Measurements from ENCODE around the gene RGS9BP. TPM values are rescaled to one million over a fixed set of nuclear protein-coding genes. Genes with fewer than 3 reads are reported as not detected.
"Not testable (repeated sequence)": the region's sequence is repeated elsewhere in the genome, so short reads cannot be mapped to it uniquely, and the experiment has no call there.

Gene RGS9BP
- total RNA-seq, 1 donor from 2014 or later: 0.18 TPM

DNA sequence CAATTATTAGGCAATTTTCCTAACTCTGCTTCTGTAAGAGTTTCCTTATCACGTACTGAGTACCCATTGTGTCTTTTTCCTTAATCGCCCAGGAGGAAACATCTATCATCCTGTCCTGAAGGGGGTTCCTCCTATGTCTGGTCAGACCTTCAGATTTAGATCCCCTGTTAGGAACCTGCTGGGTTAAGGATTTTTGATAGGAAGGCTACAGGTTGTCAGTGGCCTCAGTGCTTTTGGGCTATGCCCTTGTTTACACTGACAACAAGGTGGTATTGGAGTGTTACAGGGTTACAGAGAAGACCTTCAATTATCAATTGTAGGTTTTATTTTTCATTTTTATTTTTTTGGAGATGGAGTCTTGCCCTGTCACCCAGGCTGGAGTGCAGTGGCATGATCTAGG is 19.2 kb downstream of the RGS9BP start:
- H3K4me3 ChIP-seq (ENCODE audit: insufficient read depth, low read depth, low read length); H3K27ac Mint-ChIP-seq (ENCODE audit: unreplicated experiment); H3K9me3 Mint-ChIP-seq (ENCODE audit: unreplicated experiment); H3K4me1 Mint-ChIP-seq (ENCODE audit: low read depth, unreplicated experiment); H3K4me2 ChIP-seq (ENCODE audit: low read length); H3K27me3 Mint-ChIP-seq (ENCODE audit: low read depth, unreplicated experiment); H2AFZ ChIP-seq (ENCODE audit: low read depth, low read length); H3K9ac ChIP-seq (ENCODE audit: low read length); H3K27ac ChIP-seq (ENCODE audit: low read depth, low read length); H3K36me3 ChIP-seq (ENCODE audit: insufficient read depth, low read length); H3K9me3 ChIP-seq (ENCODE audit: insufficient read depth, low read depth, low read length); H3K4me3 Mint-ChIP-seq (ENCODE audit: unreplicated experiment); FAIRE-seq; H3K27me3 ChIP-seq (ENCODE audit: insufficient read depth, low read length); H3K36me3 Mint-ChIP-seq (ENCODE audit: low read depth, unreplicated experiment); DNase-seq (ENCODE audit: low read depth): not testable (repeated sequence)
- Histone ChIP-seq H3K79me2 (ENCODE audit: insufficient read depth, low read length) (peaks cover 60% of the 10 kb centered on the region), H3K4me1 (ENCODE audit: insufficient read depth, low read length) (peaks cover 14% of the 10 kb centered on the region), H4K20me1 (ENCODE audit: insufficient read depth, low read length) (peaks cover 20% of the 10 kb centered on the region)

DNA sequence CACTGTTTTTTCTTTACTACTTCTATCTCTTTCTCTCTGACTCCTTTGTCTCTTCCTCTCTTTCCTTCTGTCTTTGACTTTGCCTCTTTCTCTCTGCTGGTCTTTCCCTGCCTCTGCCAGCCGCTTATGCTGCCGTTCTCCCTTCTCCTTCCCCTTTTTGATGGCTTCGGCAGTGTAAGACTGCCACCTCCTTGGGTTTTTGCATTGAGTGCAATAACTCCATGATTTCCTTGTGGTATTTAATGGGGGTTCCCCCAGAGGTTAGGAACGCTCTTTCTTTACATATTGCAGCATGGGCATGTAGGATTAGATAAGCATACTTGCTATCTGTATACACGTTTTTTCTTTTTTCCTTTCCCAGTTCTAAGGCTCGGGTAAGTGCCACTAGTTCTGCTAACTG is 19.9 kb downstream of the RGS9BP start:
- not testable (repeated sequence) for DNase-seq (ENCODE audit: low read depth); H3K27ac Mint-ChIP-seq (ENCODE audit: unreplicated experiment); FAIRE-seq; H3K36me3 ChIP-seq (ENCODE audit: insufficient read depth, low read length); H3K27ac ChIP-seq (ENCODE audit: low read depth, low read length); H3K9me3 Mint-ChIP-seq (ENCODE audit: unreplicated experiment); H3K4me1 Mint-ChIP-seq (ENCODE audit: low read depth, unreplicated experiment); H3K9me3 ChIP-seq (ENCODE audit: insufficient read depth, low read depth, low read length); H3K27me3 ChIP-seq (ENCODE audit: insufficient read depth, low read length); H3K27me3 Mint-ChIP-seq (ENCODE audit: low read depth, unreplicated experiment); H3K4me3 Mint-ChIP-seq (ENCODE audit: unreplicated experiment); H3K9ac ChIP-seq (ENCODE audit: low read length); H2AFZ ChIP-seq (ENCODE audit: low read depth, low read length); H3K4me3 ChIP-seq (ENCODE audit: insufficient read depth, low read depth, low read length); H3K4me2 ChIP-seq (ENCODE audit: low read length)
- peaks cover 12% of the 10 kb centered on the region for H3K36me3 Mint-ChIP-seq (ENCODE audit: low read depth, unreplicated experiment)
- Histone ChIP-seq H3K79me2 (ENCODE audit: insufficient read depth, low read length) (peaks cover 60% of the 10 kb centered on the region), H4K20me1 (ENCODE audit: insufficient read depth, low read length) (peaks cover 21% of the 10 kb centered on the region), H3K4me1 (ENCODE audit: insufficient read depth, low read length) (peaks cover 14% of the 10 kb centered on the region)

DNA sequence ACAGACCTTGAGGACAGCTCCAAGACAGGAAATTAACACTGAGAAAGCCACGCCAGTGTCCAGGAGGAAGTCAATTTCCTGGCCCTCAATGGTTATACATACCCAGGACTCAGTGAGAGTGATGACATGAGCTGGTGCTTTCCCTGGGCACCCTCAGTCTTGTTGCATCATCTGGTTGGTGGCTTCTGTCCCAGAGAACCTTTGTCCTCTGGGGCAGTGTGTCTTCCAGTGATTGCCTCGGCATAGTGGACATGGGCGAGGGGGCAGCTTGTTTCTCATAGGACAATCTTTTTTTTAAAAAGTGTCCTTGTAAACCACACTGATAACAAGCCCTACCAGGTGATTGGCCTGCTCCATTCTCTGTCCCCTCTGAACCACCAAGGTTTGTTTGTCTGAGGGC is 21.1 kb downstream of the RGS9BP start:
- H3K9me3 Mint-ChIP-seq (ENCODE audit: unreplicated experiment); H3K27me3 Mint-ChIP-seq (ENCODE audit: low read depth, unreplicated experiment); H3K36me3 ChIP-seq (ENCODE audit: insufficient read depth, low read length); DNase-seq (ENCODE audit: low read depth); H3K4me1 ChIP-seq (ENCODE audit: insufficient read depth, low read length); H3K27ac Mint-ChIP-seq (ENCODE audit: unreplicated experiment); H3K4me3 Mint-ChIP-seq (ENCODE audit: unreplicated experiment); FAIRE-seq; H3K27me3 ChIP-seq (ENCODE audit: insufficient read depth, low read length); H3K4me3 ChIP-seq (ENCODE audit: insufficient read depth, low read depth, low read length); H3K27ac ChIP-seq (ENCODE audit: low read depth, low read length); H3K9me3 ChIP-seq (ENCODE audit: insufficient read depth, low read depth, low read length); H3K4me1 Mint-ChIP-seq (ENCODE audit: low read depth, unreplicated experiment); H3K4me2 ChIP-seq (ENCODE audit: low read length); H2AFZ ChIP-seq (ENCODE audit: low read depth, low read length); H3K9ac ChIP-seq (ENCODE audit: low read length): not testable (repeated sequence)
- Histone ChIP-seq H4K20me1 (ENCODE audit: insufficient read depth, low read length) (peaks cover 32% of the 10 kb centered on the region), H3K79me2 (ENCODE audit: insufficient read depth, low read length) (peaks cover 68% of the 10 kb centered on the region)
- H3K36me3 Mint-ChIP-seq (ENCODE audit: low read depth, unreplicated experiment): peaks cover 12% of the 10 kb centered on the region

DNA sequence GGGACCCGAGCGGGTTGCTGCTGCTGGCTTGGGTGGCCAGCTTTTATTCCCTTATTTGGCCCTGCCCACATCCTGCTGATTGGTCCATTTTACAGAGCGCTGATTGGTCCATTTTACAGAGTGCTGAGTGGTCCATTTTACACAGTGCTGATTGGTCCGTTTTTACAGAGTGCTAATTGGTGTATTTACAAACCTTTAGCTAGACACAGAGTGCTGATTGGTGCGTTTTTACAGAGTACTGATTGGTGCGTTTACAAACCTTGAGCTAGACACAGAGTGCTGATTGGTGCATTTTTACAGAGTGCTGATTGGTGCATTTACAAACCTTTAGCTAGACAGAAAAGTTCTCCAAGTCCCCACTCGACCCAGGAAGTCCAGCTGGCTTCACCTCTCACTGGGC is 24.5 kb downstream of the RGS9BP start:
- FAIRE-seq; H3K9me3 Mint-ChIP-seq (ENCODE audit: unreplicated experiment); H3K36me3 ChIP-seq (ENCODE audit: insufficient read depth, low read length); H3K4me1 ChIP-seq (ENCODE audit: insufficient read depth, low read length); H3K27me3 Mint-ChIP-seq (ENCODE audit: low read depth, unreplicated experiment); H2AFZ ChIP-seq (ENCODE audit: low read depth, low read length); H3K9ac ChIP-seq (ENCODE audit: low read length); H3K27ac ChIP-seq (ENCODE audit: low read depth, low read length); H3K4me1 Mint-ChIP-seq (ENCODE audit: low read depth, unreplicated experiment); H3K27me3 ChIP-seq (ENCODE audit: insufficient read depth, low read length); DNase-seq (ENCODE audit: low read depth); H3K9me3 ChIP-seq (ENCODE audit: insufficient read depth, low read depth, low read length); H3K27ac Mint-ChIP-seq (ENCODE audit: unreplicated experiment); H3K4me3 ChIP-seq (ENCODE audit: insufficient read depth, low read depth, low read length); H3K4me2 ChIP-seq (ENCODE audit: low read length); H3K4me3 Mint-ChIP-seq (ENCODE audit: unreplicated experiment): not testable (repeated sequence)
- H4K20me1 ChIP-seq (ENCODE audit: insufficient read depth, low read length): peaks cover 36% of the 10 kb centered on the region
- peaks cover 52% of the 10 kb centered on the region for H3K79me2 ChIP-seq (ENCODE audit: insufficient read depth, low read length)
- H3K36me3 Mint-ChIP-seq (ENCODE audit: low read depth, unreplicated experiment): peaks cover 17% of the 10 kb centered on the region

All from astrocyte (in vitro differentiated cells and primary cell).